Measurements from ENCODE around the gene ATF3.

DNA sequence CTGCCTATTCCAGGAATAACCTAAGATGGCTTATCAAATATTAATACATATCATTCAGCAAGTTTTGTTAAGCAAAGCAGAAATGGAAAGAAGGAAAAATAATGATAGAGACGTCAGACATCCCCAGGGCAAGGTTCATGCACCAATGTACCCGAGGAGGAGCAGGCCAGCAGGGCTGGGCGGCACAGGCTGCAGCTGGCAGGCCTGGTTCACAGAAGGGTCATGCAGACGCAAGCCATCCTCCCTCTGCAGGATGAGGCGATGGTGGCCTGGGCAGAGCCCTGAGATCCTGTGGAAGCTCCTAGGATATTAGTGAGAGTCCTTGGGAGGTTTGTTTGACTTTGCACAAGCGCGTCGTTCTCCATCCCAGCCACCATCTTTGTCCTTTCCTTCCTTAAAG, 61.0 kb downstream of the ATF3 start:
- TF ChIP-seq, protein P1, sequence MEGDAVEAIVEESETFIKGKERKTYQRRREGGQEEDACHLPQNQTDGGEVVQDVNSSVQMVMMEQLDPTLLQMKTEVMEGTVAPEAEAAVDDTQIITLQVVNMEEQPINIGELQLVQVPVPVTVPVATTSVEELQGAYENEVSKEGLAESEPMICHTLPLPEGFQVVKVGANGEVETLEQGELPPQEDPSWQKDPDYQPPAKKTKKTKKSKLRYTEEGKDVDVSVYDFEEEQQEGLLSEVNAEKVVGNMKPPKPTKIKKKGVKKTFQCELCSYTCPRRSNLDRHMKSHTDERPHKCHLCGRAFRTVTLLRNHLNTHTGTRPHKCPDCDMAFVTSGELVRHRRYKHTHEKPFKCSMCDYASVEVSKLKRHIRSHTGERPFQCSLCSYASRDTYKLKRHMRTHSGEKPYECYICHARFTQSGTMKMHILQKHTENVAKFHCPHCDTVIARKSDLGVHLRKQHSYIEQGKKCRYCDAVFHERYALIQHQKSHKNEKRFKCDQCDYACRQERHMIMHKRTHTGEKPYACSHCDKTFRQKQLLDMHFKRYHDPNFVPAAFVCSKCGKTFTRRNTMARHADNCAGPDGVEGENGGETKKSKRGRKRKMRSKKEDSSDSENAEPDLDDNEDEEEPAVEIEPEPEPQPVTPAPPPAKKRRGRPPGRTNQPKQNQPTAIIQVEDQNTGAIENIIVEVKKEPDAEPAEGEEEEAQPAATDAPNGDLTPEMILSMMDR (IDR thresholded peaks at IDR 0.05): no peak
- no peak for TF ChIP-seq POLR2A (IDR thresholded peaks at IDR 0.05)

All from esophagus squamous epithelium (tissue), 4 donors.